ENCODE data around the gene POSTN. TPM values are rescaled to one million over a fixed set of nuclear protein-coding genes. Genes with fewer than 3 reads are reported as not detected.
"Not testable (repeated sequence)": the region's sequence is repeated elsewhere in the genome, so short reads cannot be mapped to it uniquely, and the experiment has no call there.

Gene POSTN
- total RNA-seq, 1 experiment from 2014 or later: 0.45 TPM

DNA sequence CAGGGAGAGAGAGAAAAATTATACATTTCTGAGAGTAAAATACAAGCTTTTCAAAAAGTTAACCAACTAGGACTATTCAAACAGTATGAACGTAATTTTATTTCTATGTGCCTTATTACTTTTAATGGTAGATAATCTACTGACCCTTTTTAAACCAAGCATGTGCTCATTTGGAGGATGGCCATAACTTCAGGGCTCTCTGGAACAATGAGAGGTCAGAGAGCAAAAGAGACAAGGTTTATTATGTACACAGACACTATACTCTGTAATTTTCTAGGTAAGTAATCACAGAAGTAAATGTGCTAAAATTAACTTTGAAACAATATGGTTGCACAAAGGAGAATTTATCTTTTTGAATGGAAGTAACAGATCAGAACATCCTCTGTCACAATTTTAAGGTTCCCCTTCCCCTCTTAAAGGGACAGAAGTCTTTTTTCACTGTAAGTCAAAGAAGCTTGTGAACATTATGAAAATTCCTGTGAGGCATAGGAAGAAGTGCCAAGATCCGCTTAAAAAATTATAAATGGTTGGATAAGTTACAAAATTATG is 1.0 kb downstream of the POSTN start:
- DNase-seq (ENCODE audit: extremely low read depth, low read depth): no peak

DNA sequence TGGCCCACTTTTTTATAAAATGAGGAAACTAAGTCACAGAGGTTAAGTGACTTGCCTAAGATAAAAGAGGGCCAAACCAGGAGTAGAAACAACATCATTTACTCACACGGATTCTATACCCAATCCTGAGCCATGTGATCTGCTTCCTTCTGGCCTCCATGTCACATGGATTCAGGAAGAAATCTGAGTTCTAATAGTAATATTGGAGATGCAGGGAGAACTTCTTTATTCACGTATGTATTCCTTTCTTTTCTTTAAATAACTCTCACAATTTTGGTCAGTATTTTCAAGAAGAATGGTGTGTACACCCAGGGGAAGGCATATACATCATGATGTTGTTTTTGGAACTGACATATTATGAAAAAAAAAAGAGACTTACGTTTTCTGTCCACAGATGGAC is 1.8 kb downstream of the POSTN start:
- no peak for DNase-seq (ENCODE audit: extremely low read depth, low read depth)

DNA sequence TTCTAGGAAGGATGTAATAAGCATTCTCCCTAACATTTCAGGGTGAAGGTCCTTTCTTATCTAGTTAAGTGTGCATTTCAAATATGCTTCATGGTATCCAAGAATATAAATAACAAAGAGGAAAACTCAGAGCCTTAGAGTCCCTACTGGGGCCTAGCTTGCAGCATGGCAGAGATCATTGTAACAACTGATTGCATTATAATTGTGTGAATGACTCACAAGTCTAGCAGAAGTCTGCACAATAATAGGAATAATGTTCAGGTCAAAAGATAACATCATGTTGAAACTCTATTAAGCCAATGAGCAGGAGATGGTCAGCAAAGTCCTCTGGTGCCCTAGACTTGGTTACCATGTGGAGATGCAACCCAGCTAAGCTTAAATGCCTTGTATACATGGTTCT is 3.4 kb downstream of the POSTN start:
- no peak for DNase-seq (ENCODE audit: extremely low read depth, low read depth)

DNA sequence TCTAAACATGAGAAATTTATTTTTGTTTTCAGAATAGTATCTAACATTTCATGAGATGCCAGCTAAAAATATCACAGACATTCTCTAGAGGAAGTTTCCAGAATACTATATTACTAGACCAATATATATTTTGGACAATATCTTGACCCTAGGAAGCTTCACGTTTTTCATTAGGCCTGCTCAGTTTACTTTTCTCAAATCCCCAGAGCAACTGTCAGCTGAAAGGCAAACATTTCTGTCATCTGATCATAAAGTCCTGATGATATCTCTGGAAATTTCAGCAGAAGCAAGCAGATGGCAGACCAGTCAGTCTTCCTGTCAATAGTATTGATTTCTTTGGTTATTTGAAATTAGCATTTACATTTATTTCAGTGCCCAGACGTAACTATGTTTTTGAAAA is 4.0 kb downstream of the POSTN start:
- DNase-seq (ENCODE audit: extremely low read depth, low read depth): no peak

DNA sequence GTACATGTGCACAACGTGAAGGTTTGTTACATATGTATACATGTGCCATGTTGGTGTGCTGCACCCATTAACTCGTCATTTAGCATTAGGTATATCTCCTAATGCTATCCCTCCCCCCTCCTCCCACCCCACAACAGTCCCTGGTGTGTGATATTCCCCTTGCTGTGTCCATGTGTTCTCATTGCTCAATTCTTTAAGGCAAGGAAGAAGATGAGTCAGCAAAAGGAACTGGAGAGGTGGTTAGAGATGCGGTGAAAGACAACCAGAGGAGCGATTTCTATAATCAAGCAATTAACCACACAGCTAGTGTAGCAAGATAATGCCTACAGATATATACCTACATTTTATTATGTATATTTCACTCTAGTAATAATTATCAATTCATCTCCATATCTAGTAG is 9.2 kb downstream of the POSTN start:
- not testable (repeated sequence) for DNase-seq (ENCODE audit: extremely low read depth, low read depth)

DNA sequence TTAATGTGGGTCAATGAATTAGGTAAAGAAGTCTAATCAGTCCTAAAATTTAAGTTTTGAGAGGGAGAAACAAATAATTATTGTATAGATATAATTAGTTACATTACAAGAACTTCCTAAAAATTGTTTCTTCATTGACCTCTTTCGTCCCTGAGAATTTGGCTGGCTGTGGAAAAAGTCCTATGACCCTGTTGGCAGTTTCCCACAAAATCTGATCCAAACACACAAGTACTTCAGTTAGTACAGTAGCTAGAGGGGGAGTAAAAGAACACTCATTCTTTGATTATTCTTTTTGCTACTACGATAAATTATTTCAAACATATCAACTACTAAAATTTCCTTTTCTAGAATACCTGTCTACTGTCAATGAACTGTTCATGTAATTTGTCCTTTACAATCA is 11.3 kb downstream of the POSTN start:
- DNase-seq (ENCODE audit: extremely low read depth, low read depth): no peak

DNA sequence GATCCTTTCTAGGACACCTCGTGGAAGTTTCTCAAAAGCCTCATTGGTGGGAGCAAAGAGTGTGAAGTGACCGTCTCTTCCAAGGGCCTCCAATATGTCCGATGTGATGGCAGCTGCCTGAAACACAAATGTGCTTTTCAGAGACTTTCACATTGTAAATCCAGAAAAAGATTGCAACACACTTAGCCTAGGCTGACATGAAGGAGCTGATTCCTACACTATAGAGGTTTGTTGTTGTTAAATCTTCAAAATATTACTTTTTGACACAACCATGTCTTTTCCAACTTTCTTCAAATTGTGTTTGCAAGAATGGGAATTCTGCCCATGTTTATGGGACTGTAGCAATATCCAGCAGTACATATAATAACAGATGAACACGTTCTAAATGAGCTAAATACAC is 12.4 kb downstream of the POSTN start:
- no peak for DNase-seq (ENCODE audit: extremely low read depth, low read depth)

DNA sequence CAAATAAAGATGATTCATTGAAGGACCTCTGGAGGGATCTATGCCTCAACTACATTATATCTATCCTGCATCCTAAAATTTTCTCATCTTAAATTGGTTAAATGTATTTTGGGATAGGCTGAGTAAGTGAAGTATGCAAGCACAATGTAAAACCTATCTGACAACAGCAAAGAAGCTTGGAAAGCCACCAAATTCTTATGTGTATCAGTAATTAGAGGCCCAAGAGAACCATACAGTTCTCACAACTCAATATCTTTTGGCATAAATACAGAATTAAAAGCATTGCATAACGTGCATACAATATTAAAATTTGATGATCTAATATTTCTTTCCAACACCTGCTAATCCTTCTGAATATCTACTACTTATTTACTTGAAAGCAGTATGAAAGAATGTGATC is 13.0 kb downstream of the POSTN start:
- DNase-seq (ENCODE audit: extremely low read depth, low read depth): no peak

DNA sequence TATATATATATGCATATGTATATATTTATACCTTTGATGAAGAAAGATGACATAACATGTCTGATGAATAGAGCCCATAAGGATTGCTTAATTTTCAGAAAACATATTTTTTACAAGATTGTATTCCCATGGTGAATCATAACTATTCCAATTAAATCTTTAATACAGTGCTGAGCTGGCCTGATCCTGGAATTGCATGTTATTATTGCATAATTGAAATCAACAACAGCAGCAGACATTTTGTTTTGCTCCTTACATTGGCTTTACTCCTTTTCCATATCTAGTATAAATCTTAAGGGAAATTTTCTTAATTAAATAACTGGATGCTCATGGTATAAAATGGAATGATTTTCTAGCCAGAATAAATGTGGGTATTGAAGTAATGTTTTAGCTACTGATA is 22.0 kb downstream of the POSTN start:
- no peak for DNase-seq (ENCODE audit: extremely low read depth, low read depth)

DNA sequence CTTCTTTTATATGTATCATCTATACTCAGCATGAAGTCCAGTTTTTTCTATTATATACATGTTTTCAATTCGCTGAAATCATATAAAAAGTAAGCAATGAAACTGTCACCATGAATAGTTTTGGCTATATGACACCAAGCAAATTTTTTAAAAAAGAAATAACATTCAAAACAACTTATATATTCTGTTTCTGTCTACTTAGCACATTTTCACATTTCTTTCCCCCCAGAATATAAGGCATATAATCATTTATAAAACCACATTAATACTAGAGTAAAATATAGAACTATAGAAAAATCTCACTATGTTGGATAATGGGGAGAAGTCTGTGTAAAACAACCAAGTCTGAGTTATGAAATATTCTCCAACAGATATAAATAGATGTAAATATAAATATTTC is 33.1 kb downstream of the POSTN start:
- DNase-seq (ENCODE audit: extremely low read depth, low read depth): no peak

DNA sequence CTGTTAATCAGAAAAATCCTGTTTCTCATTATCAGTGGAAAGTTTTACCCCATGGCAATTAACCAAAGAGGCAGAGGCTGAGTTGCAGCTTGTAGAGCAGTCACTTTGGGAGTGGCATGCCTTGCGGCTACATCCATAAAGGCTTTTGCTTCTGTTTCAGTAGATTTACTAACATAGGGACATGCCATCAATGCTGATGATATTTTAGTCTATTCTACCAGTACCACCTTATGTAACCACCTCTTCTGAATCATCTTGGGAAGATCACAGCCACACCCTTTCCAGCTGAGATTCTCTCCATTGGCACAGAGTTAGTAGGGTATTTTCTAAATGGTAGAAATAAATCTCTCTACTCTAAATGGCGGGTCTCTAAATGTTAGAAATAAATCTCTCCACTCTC is 37.5 kb downstream of the POSTN start:
- DNase-seq (ENCODE audit: extremely low read depth, low read depth): no peak

DNA sequence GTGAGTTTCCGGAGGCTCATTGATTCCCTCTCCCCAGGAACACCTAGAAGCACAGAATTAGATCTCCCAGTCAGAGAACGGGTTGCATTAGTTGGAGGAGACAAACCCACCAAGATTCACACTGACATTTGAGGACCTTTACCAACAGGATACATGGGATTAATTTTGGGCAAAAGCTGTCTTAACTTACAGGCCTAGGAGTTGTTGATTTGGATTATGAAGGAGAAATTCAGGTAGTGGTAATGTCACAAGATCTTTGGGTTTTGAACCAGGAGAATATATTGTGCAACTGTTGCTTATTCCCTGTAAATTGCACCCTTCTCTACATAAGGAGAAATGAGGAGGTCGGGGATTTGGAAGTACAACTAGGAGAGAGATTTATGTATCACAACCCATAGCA is 38.0 kb downstream of the POSTN start:
- no peak for DNase-seq (ENCODE audit: extremely low read depth, low read depth)

DNA sequence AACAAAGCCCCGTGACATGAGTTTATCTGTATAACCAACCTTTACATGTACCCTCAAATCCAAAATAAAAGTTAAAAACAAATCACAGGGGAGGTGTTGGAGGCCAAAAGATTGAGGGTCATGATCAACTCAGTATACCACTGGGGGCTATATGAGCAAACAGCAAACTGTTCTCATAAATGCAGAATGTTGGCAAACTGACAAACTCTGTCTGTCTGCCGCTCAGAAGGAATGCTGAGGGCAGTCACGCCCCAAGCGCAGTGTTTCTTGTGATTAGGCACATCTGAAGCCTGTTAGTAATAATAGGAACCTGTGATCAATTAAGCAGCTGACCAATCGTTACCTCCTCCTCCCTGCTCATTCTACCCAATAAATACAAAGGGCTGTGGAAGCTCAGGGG is 39.8 kb downstream of the POSTN start:
- not testable (repeated sequence) for DNase-seq (ENCODE audit: extremely low read depth, low read depth)

DNA sequence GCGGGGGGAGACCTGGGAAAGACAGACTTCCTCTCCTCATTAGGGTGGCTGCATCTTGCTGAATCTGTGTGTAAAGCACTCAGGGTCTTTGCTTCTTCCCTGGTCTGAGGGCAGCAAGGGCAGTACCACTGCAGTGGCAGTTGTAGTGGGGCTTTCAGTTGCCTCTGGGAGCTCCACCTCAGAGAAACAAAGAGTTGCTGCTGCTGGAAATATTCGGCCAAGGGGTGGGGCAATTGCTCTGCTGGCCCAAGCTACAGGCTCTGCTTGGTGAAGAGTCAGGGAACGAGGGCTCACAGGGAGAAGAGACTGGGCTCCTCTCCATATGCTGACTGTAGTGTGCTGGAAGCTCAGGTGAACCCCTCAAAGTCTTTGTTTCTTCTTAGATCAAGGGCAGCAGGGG is 52.5 kb downstream of the POSTN start:
- no peak for DNase-seq (ENCODE audit: extremely low read depth, low read depth)

DNA sequence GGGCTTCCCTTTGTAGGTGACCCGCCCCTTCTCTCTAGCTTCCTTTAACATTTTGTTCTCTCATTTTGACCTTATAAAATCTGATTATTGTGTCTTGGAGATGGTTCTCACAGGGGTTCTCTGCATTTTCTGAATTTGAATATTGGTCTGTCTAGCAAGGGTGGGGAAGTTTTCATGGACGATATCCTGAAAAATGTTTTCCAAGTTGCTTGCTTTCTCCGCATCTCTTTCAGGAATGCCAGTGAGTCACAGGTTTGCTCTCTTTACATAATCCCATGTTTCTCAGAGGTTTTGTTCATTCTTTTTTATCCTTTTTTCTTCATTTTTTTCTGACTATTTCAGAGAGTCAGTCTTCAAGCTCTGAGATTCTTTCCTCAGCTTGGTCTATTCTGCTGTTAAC is 53.6 kb downstream of the POSTN start:
- DNase-seq (ENCODE audit: extremely low read depth, low read depth): no peak

DNA sequence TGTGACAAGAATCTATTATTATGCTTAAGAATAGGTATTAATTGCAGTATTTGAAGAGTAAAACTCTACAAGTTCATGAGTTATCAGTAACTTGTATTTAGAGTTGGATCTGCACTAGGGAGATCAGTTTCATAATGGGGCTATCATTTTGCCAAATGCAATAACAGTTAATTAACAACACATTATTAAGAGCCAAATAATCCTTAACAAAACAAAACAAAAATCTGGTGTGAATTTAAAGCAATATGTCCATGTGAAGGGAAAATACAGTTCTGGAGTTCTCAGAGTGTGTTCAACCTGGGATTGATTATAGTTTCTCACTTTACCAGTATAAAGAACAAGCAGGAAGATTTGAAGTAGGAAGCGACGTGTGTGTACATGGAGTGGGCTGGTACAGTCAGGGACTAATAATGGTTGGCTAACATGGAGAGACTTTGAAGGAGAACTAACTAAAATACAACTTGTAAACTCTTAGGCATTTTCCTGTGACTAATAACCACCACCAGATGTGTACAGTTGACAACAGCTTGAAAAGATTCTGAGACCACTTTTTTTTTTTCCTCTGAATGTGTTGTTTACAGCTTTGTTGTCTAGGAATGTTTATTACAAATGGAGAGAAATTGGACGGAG is 58.5 kb downstream of the POSTN start:
- DNase-seq (ENCODE audit: extremely low read depth, low read depth): no peak

DNA sequence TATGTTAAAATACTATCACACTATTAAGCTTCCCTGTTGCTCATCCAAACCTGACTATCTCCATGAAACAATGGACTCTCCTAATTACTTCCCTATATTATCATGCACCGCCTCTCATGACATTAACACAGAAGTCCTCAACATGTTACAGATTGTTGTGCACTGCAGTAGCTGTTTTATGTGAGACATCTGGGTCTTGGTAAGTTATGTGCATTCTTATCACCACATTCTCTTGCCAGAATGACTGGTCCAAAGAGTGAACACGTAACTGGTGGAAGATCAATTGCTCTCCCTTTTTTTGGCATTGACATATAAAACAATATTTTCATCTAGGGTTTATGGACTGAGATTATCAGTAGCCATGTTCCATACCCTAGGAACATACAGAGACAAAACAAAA is 59.4 kb downstream of the POSTN start:
- no peak for DNase-seq (ENCODE audit: extremely low read depth, low read depth)

DNA sequence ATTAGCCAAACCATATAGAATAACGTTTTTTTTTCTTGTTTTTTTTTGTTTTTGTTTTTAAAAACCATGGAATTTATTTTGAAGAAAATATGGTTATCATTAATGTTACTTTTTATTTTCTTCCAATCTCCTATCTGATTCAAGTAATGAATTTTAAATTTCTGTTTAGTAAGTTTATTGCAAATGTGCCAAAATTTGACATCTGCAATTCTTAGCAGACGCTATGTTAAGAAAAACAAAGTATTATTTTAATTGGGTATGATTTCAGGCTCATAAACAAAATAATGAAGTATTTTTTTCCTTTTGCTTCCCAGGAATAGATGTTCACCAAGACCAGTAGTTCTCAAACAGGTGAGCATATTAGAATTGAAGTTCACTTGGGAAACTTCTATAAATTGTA is 63.1 kb downstream of the POSTN start:
- no peak for DNase-seq (ENCODE audit: extremely low read depth, low read depth)

DNA sequence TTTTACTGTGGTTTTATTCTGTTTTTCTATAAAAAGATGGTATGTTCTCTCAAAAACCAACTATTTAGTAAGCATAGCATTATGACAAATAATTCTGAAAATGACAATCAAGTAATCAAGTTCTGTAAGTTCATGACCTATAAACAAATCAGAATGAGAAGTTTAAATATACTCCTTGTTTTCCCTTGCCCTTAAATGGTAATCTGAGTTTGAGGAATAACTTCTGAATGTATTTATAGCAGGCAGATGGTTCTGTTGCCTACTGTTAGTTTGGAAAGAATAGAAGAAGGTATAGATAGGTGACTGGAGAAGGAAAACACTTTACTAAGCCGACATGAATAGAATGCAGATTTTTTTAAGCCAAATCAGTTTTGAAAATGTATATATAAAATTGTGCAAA is 63.9 kb downstream of the POSTN start:
- no peak for DNase-seq (ENCODE audit: extremely low read depth, low read depth)

DNA sequence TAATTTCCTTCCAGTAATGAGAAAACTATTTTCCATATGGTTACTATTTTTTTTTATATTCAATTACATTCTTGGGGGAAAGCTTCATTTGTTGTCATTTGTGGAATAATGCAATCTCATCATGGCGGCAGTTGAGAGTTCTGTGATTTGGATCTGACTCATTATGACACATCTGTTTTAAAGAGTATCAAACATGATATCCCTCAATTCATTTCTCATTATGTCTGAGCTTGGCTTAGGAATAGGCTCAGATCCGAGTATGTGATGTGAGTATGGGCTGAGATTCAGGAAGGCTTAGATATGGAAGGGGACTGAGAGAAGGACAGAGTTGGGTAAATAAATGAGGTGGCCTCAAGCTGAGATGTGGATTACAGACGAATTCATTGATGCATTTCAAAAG is 64.4 kb downstream of the POSTN start:
- DNase-seq (ENCODE audit: extremely low read depth, low read depth): peak; percentile 22

DNA sequence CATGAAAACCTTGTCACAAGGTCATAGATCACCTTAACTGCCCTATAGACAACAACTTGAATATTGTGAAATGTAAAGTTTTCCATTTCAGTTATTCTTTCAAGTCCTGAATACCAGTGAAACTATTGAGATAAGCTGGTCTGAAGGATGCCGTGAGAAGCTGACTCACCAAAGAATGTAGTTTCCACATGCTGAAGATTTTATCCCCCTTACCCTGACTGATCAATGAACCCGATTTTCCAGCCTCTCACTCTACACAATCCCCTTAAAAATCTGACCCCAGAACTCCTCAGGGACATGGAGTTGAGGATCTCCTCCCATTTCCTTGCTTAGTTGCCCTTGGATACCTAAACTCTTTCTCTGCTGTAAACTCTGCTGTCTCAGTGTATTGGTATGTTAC is 67.5 kb downstream of the POSTN start:
- DNase-seq (ENCODE audit: extremely low read depth, low read depth): no peak

DNA sequence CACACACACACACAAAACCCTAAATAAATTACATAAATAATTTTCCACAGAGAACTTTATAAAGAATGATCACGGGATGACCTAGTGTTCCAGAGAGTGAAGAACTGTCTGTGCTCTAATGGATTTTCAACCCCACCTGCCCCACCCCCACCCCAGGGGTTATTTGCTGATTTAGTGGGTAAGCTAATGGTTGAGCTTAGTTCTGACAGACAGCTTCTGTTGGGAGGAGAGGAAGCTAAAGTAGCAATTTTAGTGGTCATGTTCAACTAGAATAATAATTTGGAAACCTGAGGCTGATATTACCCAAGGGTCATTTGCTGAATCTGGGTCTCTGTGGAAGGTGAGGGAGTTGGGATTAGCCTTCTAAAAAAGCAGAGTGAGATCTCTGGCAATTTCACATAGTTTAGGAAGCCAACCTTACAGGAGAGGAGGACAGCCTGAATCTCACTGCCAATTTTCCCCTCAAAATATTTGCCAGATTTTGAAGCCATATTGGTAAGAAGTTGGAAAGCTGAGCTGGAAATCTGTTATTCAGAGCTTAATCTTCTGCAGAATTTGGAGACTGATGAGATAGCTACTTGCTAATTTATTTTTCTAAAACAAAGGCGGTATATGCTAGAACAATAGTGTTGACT is 68.7 kb downstream of the POSTN start:
- no peak for DNase-seq (ENCODE audit: extremely low read depth, low read depth)
